Measurements from ENCODE around the gene RMRP. TPM values are rescaled to one million over a fixed set of nuclear protein-coding genes. Genes with fewer than 3 reads are reported as not detected.

The RMRP gene
- total and polyA plus RNA-seq, 10 of the 15 experiments (the other 5 are each of a cell fraction or from before 2014, with no cell fraction given): 12.0 to 42,450 (median 6,418) TPM; not detected in 4

DNA sequence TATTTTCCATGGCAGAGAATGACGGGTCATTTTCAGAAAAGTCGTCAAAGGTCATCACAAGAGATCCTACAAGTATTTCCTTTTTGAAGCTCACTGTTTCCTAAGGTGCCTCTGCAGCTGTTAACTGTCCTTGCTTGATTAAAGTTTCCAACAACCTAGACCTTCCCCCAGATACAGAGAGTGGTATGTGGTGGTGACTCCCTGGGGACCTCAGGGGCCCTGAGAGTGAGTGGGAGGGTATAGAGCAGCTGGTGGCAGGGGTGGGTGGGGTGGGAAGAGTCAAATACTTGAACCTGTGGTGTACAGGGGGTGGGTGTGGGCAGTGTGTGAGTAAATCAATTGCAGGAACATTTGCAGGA lies 38.0 kb downstream of the RMRP start (continued):
- TF ChIP-seq PRDM15 (CRISPR knock-in tag; IDR thresholded peaks at IDR 0.05): no peak
- TF ChIP-seq, protein P1, sequence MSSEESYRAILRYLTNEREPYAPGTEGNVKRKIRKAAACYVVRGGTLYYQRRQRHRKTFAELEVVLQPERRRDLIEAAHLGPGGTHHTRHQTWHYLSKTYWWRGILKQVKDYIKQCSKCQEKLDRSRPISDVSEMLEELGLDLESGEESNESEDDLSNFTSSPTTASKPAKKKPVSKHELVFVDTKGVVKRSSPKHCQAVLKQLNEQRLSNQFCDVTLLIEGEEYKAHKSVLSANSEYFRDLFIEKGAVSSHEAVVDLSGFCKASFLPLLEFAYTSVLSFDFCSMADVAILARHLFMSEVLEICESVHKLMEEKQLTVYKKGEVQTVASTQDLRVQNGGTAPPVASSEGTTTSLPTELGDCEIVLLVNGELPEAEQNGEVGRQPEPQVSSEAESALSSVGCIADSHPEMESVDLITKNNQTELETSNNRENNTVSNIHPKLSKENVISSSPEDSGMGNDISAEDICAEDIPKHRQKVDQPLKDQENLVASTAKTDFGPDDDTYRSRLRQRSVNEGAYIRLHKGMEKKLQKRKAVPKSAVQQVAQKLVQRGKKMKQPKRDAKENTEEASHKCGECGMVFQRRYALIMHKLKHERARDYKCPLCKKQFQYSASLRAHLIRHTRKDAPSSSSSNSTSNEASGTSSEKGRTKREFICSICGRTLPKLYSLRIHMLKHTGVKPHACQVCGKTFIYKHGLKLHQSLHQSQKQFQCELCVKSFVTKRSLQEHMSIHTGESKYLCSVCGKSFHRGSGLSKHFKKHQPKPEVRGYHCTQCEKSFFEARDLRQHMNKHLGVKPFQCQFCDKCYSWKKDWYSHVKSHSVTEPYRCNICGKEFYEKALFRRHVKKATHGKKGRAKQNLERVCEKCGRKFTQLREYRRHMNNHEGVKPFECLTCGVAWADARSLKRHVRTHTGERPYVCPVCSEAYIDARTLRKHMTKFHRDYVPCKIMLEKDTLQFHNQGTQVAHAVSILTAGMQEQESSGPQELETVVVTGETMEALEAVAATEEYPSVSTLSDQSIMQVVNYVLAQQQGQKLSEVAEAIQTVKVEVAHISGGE (CRISPR knock-in tag; IDR thresholded peaks at IDR 0.05): no peak
- peak; percentile 68 for TF ChIP-seq BCL11A (IDR thresholded peaks at IDR 0.05; ENCODE audit: low read depth, low read length)
- TF ChIP-seq, protein P2, sequence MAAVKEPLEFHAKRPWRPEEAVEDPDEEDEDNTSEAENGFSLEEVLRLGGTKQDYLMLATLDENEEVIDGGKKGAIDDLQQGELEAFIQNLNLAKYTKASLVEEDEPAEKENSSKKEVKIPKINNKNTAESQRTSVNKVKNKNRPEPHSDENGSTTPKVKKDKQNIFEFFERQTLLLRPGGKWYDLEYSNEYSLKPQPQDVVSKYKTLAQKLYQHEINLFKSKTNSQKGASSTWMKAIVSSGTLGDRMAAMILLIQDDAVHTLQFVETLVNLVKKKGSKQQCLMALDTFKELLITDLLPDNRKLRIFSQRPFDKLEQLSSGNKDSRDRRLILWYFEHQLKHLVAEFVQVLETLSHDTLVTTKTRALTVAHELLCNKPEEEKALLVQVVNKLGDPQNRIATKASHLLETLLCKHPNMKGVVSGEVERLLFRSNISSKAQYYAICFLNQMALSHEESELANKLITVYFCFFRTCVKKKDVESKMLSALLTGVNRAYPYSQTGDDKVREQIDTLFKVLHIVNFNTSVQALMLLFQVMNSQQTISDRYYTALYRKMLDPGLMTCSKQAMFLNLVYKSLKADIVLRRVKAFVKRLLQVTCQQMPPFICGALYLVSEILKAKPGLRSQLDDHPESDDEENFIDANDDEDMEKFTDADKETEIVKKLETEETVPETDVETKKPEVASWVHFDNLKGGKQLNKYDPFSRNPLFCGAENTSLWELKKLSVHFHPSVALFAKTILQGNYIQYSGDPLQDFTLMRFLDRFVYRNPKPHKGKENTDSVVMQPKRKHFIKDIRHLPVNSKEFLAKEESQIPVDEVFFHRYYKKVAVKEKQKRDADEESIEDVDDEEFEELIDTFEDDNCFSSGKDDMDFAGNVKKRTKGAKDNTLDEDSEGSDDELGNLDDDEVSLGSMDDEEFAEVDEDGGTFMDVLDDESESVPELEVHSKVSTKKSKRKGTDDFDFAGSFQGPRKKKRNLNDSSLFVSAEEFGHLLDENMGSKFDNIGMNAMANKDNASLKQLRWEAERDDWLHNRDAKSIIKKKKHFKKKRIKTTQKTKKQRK (IDR thresholded peaks at IDR 0.05; ENCODE audit: low read depth, low read length): no peak
- TF ChIP-seq SUPT20H (IDR thresholded peaks at IDR 0.05; ENCODE audit: borderline replicate concordance, control insufficient read depth, low read depth, low read length): no peak
- TF ChIP-seq, protein P3, sequence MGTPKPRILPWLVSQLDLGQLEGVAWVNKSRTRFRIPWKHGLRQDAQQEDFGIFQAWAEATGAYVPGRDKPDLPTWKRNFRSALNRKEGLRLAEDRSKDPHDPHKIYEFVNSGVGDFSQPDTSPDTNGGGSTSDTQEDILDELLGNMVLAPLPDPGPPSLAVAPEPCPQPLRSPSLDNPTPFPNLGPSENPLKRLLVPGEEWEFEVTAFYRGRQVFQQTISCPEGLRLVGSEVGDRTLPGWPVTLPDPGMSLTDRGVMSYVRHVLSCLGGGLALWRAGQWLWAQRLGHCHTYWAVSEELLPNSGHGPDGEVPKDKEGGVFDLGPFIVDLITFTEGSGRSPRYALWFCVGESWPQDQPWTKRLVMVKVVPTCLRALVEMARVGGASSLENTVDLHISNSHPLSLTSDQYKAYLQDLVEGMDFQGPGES (IDR thresholded peaks at IDR 0.05): no peak
- TF ChIP-seq, protein P4, sequence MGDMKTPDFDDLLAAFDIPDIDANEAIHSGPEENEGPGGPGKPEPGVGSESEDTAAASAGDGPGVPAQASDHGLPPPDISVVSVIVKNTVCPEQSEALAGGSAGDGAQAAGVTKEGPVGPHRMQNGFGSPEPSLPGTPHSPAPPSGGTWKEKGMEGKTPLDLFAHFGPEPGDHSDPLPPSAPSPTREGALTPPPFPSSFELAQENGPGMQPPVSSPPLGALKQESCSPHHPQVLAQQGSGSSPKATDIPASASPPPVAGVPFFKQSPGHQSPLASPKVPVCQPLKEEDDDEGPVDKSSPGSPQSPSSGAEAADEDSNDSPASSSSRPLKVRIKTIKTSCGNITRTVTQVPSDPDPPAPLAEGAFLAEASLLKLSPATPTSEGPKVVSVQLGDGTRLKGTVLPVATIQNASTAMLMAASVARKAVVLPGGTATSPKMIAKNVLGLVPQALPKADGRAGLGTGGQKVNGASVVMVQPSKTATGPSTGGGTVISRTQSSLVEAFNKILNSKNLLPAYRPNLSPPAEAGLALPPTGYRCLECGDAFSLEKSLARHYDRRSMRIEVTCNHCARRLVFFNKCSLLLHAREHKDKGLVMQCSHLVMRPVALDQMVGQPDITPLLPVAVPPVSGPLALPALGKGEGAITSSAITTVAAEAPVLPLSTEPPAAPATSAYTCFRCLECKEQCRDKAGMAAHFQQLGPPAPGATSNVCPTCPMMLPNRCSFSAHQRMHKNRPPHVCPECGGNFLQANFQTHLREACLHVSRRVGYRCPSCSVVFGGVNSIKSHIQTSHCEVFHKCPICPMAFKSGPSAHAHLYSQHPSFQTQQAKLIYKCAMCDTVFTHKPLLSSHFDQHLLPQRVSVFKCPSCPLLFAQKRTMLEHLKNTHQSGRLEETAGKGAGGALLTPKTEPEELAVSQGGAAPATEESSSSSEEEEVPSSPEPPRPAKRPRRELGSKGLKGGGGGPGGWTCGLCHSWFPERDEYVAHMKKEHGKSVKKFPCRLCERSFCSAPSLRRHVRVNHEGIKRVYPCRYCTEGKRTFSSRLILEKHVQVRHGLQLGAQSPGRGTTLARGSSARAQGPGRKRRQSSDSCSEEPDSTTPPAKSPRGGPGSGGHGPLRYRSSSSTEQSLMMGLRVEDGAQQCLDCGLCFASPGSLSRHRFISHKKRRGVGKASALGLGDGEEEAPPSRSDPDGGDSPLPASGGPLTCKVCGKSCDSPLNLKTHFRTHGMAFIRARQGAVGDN (IDR thresholded peaks at IDR 0.05): no peak
- TF ChIP-seq, protein P5, sequence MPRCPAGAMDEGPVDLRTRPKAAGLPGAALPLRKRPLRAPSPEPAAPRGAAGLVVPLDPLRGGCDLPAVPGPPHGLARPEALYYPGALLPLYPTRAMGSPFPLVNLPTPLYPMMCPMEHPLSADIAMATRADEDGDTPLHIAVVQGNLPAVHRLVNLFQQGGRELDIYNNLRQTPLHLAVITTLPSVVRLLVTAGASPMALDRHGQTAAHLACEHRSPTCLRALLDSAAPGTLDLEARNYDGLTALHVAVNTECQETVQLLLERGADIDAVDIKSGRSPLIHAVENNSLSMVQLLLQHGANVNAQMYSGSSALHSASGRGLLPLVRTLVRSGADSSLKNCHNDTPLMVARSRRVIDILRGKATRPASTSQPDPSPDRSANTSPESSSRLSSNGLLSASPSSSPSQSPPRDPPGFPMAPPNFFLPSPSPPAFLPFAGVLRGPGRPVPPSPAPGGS (IDR thresholded peaks at IDR 0.05; ENCODE audit: borderline replicate concordance, insufficient read depth, low read depth, low read length, poor library complexity, severe bottlenecking): peak; percentile 13
- no peak for TF ChIP-seq PAX5 (IDR thresholded peaks at IDR 0.05; ENCODE audit: borderline replicate concordance, low read depth, low read length)
- TF ChIP-seq MXI1 (IDR thresholded peaks at IDR 0.05; ENCODE audit: low read depth, low read length): no peak
